Stimulated activated effector memory CD8-positive, alpha-beta T cell treated with anti-CD3 and anti-CD28 coated beads, Interleukin-12 subunit alpha, Interleukin-12 subunit beta, amount 100 ng/mL, for 72 hours (primary cell): ENCODE data around the gene RBBP8NL.

ENCODE experiments used
- ATAC-seq: fragments of 150-1000 bp; cut with Tn5 transposase; 2 replicates; pipeline ENCODE4 v1.10.0; 2021
- DNase-seq, 2 donors: peaks; one replicate each; pipeline ENCODE4 v3.0.0; 2021 to 2022; ENCODE audit warnings: low spot score in 2 of 2
- H3K27ac Mint-ChIP-seq: one replicate; pipeline ENCODE4 v1.8.0; 2022; ENCODE audit warnings: mild to moderate bottlenecking, mixed read lengths
- H3K36me3 Mint-ChIP-seq: one replicate; pipeline ENCODE4 v1.8.0; 2022; ENCODE audit warnings: mild to moderate bottlenecking, mixed read lengths
- H3K4me1 Mint-ChIP-seq: one replicate; pipeline ENCODE4 v1.8.0; 2022; ENCODE audit warnings: mixed read lengths
- H3K4me3 Mint-ChIP-seq: one replicate; pipeline ENCODE4 v1.8.0; 2022; ENCODE audit warnings: mild to moderate bottlenecking, mixed read lengths
- H3K9me3 Mint-ChIP-seq: one replicate; pipeline ENCODE4 v1.8.0; 2022; ENCODE audit warnings: mixed read lengths

The RBBP8NL gene

DNA sequence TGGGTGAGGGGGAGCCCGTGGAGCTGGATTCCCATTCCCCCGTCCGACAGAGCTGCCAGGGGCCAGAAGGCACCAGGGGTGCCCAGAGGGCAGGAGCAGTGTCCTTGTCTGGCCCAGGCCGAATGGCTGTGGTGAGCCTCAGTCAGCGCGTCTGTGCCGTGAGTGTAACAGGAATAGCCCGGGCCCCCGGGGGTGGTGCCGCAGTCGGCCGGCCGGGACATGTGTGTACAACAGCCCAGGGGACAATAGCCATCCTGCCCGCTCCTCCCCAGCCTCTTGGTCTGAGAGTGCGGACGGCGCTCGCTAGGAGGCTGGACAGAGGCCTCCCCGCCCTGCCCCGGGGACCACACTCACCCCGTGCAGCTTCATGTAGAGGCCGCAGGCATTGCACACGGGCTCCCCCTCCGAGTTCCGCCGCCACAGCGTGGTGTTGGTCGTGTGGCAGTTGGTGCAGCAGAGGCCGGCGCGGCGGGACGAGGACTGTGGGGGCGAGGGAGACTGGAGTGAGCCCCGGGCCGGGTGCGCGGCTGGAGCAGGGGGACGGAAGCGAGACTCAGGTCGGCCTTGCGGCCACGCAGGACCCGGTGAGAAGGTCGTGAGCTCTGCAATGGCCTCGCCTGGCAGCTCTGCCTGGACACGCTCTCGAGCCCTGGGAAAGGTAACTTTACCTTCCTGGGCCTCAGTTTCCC is 38.9 kb upstream of the RBBP8NL start:
- no peaks in the 10 kb centered on the region for H3K9me3 Mint-ChIP-seq
- H3K36me3 Mint-ChIP-seq: no peaks in the 10 kb centered on the region
- H3K27ac Mint-ChIP-seq: no peak overlapping the region
- H3K4me1 Mint-ChIP-seq: no peaks in the 10 kb centered on the region
- ATAC-seq (no peak), DNase-seq (no peak)
- no peak overlapping the region for H3K4me3 Mint-ChIP-seq

DNA sequence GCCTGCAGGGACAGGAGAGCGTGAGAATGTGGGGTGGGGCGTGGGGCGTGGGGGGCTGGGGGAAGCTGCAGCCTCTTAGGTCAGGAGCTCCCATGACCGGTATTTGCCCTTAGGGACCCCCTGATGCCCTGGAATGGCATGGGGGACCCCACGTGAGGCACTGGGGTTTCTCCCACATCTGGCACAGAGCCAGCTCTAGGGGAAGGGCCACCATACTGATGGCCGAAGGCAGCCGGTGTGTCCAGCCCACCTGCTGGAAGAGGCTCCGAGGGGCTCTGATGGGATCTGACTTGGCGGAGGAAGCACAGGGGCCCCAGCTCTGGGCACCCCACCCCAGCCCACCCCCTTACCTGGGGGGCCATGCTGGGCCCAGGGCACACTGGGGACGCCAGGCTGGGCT is 37.7 kb upstream of the RBBP8NL start:
- no peak overlapping the region for H3K4me3 Mint-ChIP-seq
- ATAC-seq: no peak
- H3K4me1 Mint-ChIP-seq: no peaks in the 10 kb centered on the region
- H3K27ac Mint-ChIP-seq: no peak overlapping the region
- H3K9me3 Mint-ChIP-seq: no peaks in the 10 kb centered on the region
- no peaks in the 10 kb centered on the region for H3K36me3 Mint-ChIP-seq
- DNase-seq: no peak

GRCh38 chr20:62464425-62464770 is 37.1 kb upstream of the RBBP8NL start:
- Mint-ChIP-seq H3K9me3 (no peaks in the 10 kb centered on the region), H3K27ac (no peak overlapping the region)
- ATAC-seq: no peak

DNA sequence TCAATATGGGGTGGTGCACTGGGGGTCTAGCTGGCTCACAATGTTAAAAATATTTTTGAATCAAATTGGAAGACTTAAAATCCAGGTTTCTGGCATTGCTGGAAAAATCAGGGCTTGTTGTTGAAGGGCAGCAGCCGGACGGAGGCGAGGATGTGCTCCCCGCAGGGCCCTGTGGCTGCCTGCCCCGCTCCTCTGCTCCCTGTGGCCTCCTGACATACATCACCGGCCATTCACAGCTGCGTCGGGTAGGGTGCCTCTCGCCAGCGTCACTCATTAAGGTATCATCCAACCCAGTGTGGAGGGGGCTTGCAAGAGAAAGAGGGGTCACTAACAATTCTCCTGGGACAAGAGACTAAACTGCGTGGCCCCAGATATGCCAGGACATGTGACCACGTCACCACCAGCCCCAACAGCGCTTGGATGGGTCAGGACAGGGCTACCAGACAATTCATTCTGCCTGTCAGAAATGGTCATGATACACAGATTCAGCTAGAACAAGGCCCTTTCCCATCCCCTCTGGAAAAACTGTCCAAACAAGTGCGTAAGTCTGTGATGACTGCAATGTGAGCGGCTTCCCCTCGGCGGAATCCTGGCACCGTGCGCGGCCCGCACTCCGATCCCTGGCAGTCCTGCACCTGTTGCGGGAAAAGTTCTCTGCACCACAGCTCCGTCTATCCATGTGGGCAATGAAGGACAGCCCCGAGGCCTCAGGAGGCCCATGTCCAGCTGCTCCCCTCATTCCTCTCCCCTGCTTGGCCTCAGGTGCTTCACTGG is 36.5 kb upstream of the RBBP8NL start:
- H3K4me1 Mint-ChIP-seq: no peaks in the 10 kb centered on the region

More at GRCh38 chr20:62464425-62464770, 37.1 kb upstream of the RBBP8NL start:
- DNase-seq: no peak
- H3K4me3 Mint-ChIP-seq: no peak overlapping the region
- no peaks in the 10 kb centered on the region for H3K4me1 Mint-ChIP-seq
- no peaks in the 10 kb centered on the region for H3K36me3 Mint-ChIP-seq

GRCh38 chr20:62462976-62463592 is 35.7 kb upstream of the RBBP8NL start:
- no peak for DNase-seq
- Mint-ChIP-seq H3K4me3 (no peak overlapping the region), H3K4me1 (no peaks in the 10 kb centered on the region), H3K36me3 (no peaks in the 10 kb centered on the region), H3K27ac (no peak overlapping the region), H3K9me3 (no peaks in the 10 kb centered on the region)
- no peak for ATAC-seq

More for the DNA sequence above, 36.5 kb upstream of the RBBP8NL start:
- ATAC-seq: no peak
- no peak for DNase-seq
- H3K27ac Mint-ChIP-seq: no peak overlapping the region
- H3K4me3 Mint-ChIP-seq: no peak overlapping the region
- H3K36me3 Mint-ChIP-seq: no peaks in the 10 kb centered on the region
- H3K9me3 Mint-ChIP-seq: no peaks in the 10 kb centered on the region

- H3K4me1 Mint-ChIP-seq: no peaks in the 10 kb centered on the region
- no peak for DNase-seq
- no peak overlapping the region for H3K27ac Mint-ChIP-seq
- H3K9me3 Mint-ChIP-seq: no peaks in the 10 kb centered on the region
- H3K4me3 Mint-ChIP-seq: no peak overlapping the region
- H3K36me3 Mint-ChIP-seq: no peaks in the 10 kb centered on the region
- ATAC-seq: no peak
These were observed 34.5 kb upstream of the RBBP8NL start for GRCh38 chr20:62461834-62462233.

GRCh38 chr20:62461157-62461556 is 33.8 kb upstream of the RBBP8NL start:
- Mint-ChIP-seq H3K9me3 (no peaks in the 10 kb centered on the region), H3K36me3 (no peaks in the 10 kb centered on the region), H3K4me3 (no peak overlapping the region), H3K4me1 (no peaks in the 10 kb centered on the region), H3K27ac (no peak overlapping the region)
- no peak for ATAC-seq
- DNase-seq: no peak

GRCh38 chr20:62460678-62461077 is 33.3 kb upstream of the RBBP8NL start:
- Mint-ChIP-seq H3K9me3 (no peaks in the 10 kb centered on the region), H3K27ac (no peak overlapping the region), H3K36me3 (no peaks in the 10 kb centered on the region), H3K4me1 (no peaks in the 10 kb centered on the region), H3K4me3 (no peak overlapping the region)
- DNase-seq (no peak), ATAC-seq (no peak)

DNA sequence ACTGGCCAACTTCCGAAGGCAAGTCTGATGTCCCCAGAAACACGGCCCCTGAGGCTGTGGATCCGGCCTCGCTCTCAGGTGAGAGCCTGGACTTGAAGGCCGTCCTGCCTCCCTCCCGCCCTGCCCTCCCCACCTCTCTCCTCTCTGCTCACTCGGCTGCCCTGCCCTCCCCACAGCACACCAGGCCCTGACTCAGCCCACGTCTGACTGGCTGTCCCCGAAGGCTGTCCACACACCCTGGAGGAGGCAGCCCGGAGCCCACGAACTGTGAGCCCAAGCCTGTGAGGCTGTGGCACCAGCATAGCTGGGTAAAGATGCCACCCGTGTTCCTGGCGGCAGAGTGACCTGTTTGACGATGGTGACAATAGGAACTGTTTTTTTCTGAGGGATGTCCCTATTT is 32.1 kb upstream of the RBBP8NL start:
- Mint-ChIP-seq H3K4me1 (no peaks in the 10 kb centered on the region), H3K27ac (no peak overlapping the region), H3K9me3 (no peaks in the 10 kb centered on the region), H3K36me3 (no peaks in the 10 kb centered on the region), H3K4me3 (no peak overlapping the region)
- ATAC-seq (no peak), DNase-seq (no peak)

DNA sequence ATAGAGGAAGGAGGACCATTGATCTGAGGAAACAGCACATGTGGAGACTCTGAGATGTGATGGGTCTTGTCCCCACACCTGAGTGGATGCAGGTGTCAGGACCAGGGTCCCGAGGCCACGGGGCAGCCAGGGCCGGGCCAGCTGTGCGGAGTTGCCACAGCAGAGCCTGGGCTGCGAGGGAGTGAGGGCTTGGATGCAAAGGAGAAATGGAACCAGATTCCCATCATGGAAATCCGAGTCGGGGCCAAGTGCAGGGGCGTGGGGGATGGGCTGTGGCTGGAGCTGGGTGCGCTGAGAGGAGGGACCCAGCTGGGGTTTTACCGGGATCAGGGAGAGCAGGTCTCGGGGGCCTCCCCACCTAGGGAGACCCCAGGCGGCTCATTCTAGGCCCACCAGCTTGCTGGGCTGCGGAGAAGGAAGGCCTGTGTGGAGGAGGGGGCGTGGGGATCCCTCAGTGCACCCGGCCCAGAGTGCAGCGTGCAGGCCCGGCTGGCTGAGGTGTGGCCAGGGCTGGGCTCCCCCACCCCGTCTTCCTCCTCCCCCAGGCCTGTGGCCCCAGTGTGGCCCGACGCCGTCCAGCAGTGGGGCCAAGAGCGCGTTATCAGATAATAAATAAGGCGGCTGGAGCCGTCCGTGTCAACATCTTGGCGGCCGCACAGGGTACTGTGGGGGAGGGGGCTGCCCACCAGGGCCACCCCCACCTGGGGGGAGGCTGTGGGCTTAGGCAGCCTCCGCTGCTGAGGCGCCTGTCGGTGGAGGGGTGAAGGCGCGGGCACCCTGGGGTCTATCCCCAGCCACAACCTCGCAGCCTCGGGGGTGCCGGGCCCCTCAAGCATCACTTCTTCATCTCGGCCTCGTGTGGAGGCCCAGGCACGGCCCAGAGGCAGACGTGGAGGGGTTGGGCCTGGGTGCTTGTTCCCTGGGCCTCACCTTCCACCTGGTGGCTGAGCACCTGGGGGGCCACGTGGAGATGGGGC is 31.2 kb upstream of the RBBP8NL start:
- DNase-seq: no peak
- no peak for ATAC-seq
- H3K36me3 Mint-ChIP-seq: no peaks in the 10 kb centered on the region
- no peaks in the 10 kb centered on the region for H3K4me1 Mint-ChIP-seq
- no peak overlapping the region for H3K27ac Mint-ChIP-seq
- H3K4me3 Mint-ChIP-seq: no peak overlapping the region
- H3K9me3 Mint-ChIP-seq: no peaks in the 10 kb centered on the region

DNA sequence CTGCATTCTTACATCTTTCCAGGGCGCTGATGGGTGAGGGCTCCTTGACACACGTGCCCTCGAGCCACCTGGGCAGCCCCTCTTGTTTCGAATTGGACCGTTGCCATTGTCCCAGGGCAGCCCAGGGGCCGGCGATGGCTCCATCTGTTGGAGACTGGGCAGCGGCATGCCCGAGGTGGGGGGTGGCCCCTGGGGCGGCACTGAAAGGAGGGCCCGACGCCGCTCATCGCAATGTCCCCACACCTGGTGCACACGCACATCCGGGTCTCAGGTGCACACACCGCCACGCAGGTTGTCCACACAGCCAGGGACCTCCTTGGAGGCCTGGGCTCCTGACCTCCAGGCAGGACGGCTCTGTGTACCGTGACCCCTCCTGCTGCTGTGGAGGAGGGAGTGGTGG is 30.5 kb upstream of the RBBP8NL start:
- ATAC-seq: no peak
- no peak overlapping the region for H3K4me3 Mint-ChIP-seq
- H3K9me3 Mint-ChIP-seq: no peaks in the 10 kb centered on the region
- H3K27ac Mint-ChIP-seq: no peak overlapping the region
- H3K36me3 Mint-ChIP-seq: no peaks in the 10 kb centered on the region
- no peaks in the 10 kb centered on the region for H3K4me1 Mint-ChIP-seq
- DNase-seq: no peak

DNA sequence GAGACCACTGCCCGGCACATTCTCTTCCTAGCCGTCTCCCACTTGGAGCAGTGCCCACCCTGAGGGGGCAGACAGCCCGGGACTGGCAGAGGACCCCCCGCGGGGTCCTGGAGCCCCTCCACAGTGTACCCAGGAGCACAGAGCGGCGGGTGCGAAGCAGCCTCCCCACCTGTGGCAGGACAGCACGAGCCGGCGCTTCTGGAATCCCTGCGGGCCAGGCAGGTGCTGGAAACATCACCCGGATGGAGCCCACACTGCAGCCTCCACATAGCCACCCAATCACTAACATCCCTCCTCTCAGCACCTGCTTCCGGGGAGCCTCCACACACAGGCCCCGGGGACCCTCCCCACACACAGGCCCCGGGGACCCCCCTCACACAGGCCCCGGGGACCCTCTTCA is 29.8 kb upstream of the RBBP8NL start:
- DNase-seq (no peak), ATAC-seq (no peak)
- no peak overlapping the region for H3K27ac Mint-ChIP-seq
- no peaks in the 10 kb centered on the region for H3K36me3 Mint-ChIP-seq
- H3K4me1 Mint-ChIP-seq: no peaks in the 10 kb centered on the region
- no peak overlapping the region for H3K4me3 Mint-ChIP-seq
- H3K9me3 Mint-ChIP-seq: no peaks in the 10 kb centered on the region

GRCh38 chr20:62455929-62456328 is 28.6 kb upstream of the RBBP8NL start:
- H3K27ac Mint-ChIP-seq: no peak overlapping the region
- no peak for ATAC-seq
- H3K9me3 Mint-ChIP-seq: no peaks in the 10 kb centered on the region
- H3K36me3 Mint-ChIP-seq: no peaks in the 10 kb centered on the region
- DNase-seq: no peak
- no peak overlapping the region for H3K4me3 Mint-ChIP-seq
- no peaks in the 10 kb centered on the region for H3K4me1 Mint-ChIP-seq

DNA sequence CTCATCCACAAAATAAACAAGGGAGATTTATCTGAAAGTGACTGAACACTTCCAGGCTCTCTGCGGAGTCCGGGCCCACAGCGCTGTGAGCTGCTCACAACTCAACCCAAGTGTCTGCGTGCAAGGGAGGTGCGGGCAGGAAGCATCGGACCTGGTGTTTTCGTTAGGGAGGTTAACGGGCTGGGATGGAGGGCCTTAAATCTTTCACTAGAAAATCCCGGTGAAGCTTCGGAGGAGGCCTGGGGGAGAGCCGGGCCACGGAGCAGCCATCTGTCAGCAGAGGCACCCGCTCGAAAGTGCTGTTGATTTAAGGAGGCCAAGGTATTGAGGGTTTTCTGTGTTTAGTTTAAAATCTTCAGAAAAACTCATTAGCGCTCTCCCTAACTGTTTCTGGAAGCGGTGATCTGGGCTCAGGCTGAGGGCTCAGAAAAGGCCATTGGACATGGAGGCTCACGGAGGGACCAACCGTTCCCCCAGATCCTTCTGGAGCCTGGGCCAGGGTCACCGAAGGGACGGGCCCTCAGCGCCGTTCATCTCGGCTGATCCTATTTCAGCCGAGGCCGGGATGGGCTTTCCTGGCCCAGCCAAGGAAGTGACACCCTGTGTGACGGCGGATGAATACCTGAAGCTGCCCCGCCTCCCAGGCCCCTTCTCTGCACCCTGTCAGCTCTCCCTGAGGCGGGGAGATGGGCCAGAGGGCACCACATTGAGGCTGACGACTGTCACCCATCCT is 27.7 kb upstream of the RBBP8NL start:
- H3K27ac Mint-ChIP-seq: no peak overlapping the region
- no peak overlapping the region for H3K4me3 Mint-ChIP-seq
- H3K9me3 Mint-ChIP-seq: no peaks in the 10 kb centered on the region
- no peaks in the 10 kb centered on the region for H3K4me1 Mint-ChIP-seq
- H3K36me3 Mint-ChIP-seq: no peaks in the 10 kb centered on the region
- ATAC-seq: no peak
- no peak for DNase-seq
